Smooth muscle cell (in vitro differentiated cells): ENCODE data around the gene CLCNKB. TPM values are rescaled to one million over a fixed set of nuclear protein-coding genes. Genes with fewer than 3 reads are reported as not detected.

Source experiments
- DNase-seq: peaks from one replicate; lab custom pipeline; 2025; ENCODE audit not compliant: unreplicated experiment; lab: John Stamatoyannopoulos, UW
- H2AFZ ChIP-seq: fragments of 200-600 bp; sonication (generic); 2 replicates; pipeline ENCODE4 v1.6.0; 2016; ENCODE audit warnings: antibody characterized with exemption, low read depth, mild to moderate bottlenecking
- H3F3A ChIP-seq: fragments of 200-600 bp; sonication (generic); 2 replicates; pipeline ENCODE4 v1.6.0; 2017; ENCODE audit warnings: antibody characterized with exemption, low read depth
- H3K27ac ChIP-seq: fragments of 200-600 bp; sonication (generic); 2 replicates; pipeline ENCODE4 v1.5.1; 2016; ENCODE audit warnings: low read depth, mild to moderate bottlenecking
- H3K27me3 ChIP-seq: fragments of 200-600 bp; sonication (generic); 2 replicates; pipeline ENCODE4 v1.6.1; 2016; ENCODE audit warnings: low read depth, mild to moderate bottlenecking
- H3K36me3 ChIP-seq: fragments of 200-600 bp; sonication (generic); 2 replicates; pipeline ENCODE4 v1.5.1; 2016; ENCODE audit warnings: low read depth
- H3K4me1 ChIP-seq: fragments of 200-600 bp; sonication (generic); 2 replicates; pipeline ENCODE4 v1.5.1; 2016; ENCODE audit warnings: low read depth
- H3K4me2 ChIP-seq: fragments of 200-600 bp; sonication (generic); 2 replicates; pipeline ENCODE4 v1.6.0; 2016; ENCODE audit warnings: mild to moderate bottlenecking
- H3K4me3 ChIP-seq: fragments of 200-600 bp; sonication (generic); 2 replicates; pipeline ENCODE4 v1.5.1; 2016; ENCODE audit warnings: mild to moderate bottlenecking
- H3K79me2 ChIP-seq: fragments of 200-600 bp; sonication (generic); 2 replicates; pipeline ENCODE4 v1.6.0; 2016; ENCODE audit warnings: low read depth, mild to moderate bottlenecking
- H3K9ac ChIP-seq: fragments of 200-600 bp; sonication (generic); 2 replicates; pipeline ENCODE4 v1.6.0; 2016; ENCODE audit warnings: low read depth
- H3K9me3 ChIP-seq: fragments of 200-600 bp; sonication (generic); replicated peaks from 2 replicates; pipeline ENCODE4 v1.5.1; 2016; ENCODE audit warnings: low read depth
- H4K20me1 ChIP-seq: fragments of 200-600 bp; sonication (generic); 2 replicates; pipeline ENCODE4 v1.6.0; 2016; ENCODE audit warnings: low read depth
- WGBS: methylation state at CpG from one replicate; pipeline ENCODE4 v1.1.7; 2016; ENCODE audit warnings: low lambda C conversion rate; 5-methylcytosine and 5-hydroxymethylcytosine counted together
- polyA plus RNA-seq: library from polyadenylated mRNA; unstranded; fragments of >200 nt; fragmentation: Nextera tagmentation; extraction: Ambion mirVana; gene quantifications from 2 replicates; pipeline ENCODE4 v1.2.1, GENCODE V29; 2016
- total RNA-seq: library from RNA; depleted of rRNA; stranded (reverse); fragments of >200 nt; gene quantifications from 2 replicates; pipeline ENCODE4 v1.2.3, GENCODE V29; 2014
- TF ChIP-seq, protein P1 (sequence below): fragments of 200-600 bp; sonication (generic); IDR thresholded peaks from 2 replicates; pipeline ENCODE4 v1.5.1; 2017; ENCODE audit warnings: borderline replicate concordance, mild to moderate bottlenecking, antibody characterized with exemption; ENCODE audit not compliant: insufficient read depth, poor library complexity, severe bottlenecking

The CLCNKB gene
- total and polyA plus RNA-seq, 2 experiments from 2014 or later: 0.76 to 0.86 TPM

DNA sequence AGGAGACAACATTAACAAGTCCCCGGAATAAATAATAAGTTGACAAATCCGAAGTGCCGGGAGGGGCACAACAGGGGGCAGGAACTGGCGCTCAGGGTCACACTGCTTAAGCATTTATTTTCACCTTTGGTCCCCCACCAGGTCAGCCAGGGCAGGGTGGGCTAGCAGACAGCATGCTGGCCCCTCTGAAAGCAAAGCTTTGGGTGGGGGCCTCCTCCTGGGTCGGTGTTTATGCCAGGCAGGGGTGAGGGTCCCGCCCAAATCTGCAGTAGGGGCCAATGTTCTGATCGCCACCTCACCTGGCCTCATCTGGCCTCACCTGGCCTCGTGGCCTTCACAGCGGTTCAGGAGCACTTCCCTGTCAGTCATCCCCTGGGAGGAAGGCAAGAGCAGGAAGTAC lies 38.1 kb downstream of the CLCNKB start:
- Histone ChIP-seq H3K9ac (no peak overlapping the region), H4K20me1 (no peaks in the 10 kb centered on the region), H3K4me1 (peaks cover 3% of the 10 kb centered on the region), H3K27me3 (no peaks in the 10 kb centered on the region), H3K36me3 (no peaks in the 10 kb centered on the region), H3K9me3 (no peaks in the 10 kb centered on the region), H3K79me2 (no peaks in the 10 kb centered on the region), H3K27ac (no peak overlapping the region), H3K4me3 (no peak overlapping the region), H3F3A (no peaks in the 10 kb centered on the region), H3K4me2 (no peak overlapping the region), H2AFZ (no peak overlapping the region)
- 95% methylated on average over 9 of the region's 9 CpGs for WGBS
- TF ChIP-seq, protein P1, sequence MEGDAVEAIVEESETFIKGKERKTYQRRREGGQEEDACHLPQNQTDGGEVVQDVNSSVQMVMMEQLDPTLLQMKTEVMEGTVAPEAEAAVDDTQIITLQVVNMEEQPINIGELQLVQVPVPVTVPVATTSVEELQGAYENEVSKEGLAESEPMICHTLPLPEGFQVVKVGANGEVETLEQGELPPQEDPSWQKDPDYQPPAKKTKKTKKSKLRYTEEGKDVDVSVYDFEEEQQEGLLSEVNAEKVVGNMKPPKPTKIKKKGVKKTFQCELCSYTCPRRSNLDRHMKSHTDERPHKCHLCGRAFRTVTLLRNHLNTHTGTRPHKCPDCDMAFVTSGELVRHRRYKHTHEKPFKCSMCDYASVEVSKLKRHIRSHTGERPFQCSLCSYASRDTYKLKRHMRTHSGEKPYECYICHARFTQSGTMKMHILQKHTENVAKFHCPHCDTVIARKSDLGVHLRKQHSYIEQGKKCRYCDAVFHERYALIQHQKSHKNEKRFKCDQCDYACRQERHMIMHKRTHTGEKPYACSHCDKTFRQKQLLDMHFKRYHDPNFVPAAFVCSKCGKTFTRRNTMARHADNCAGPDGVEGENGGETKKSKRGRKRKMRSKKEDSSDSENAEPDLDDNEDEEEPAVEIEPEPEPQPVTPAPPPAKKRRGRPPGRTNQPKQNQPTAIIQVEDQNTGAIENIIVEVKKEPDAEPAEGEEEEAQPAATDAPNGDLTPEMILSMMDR: no peak
- DNase-seq: no peak

GRCh38 chr1:16082283-16083038 lies 38.9 kb downstream of the CLCNKB start:
- Histone ChIP-seq H3K9ac (no peak overlapping the region), H3K4me3 (no peak overlapping the region), H3K9me3 (no peaks in the 10 kb centered on the region), H3K4me1 (peaks cover 3% of the 10 kb centered on the region), H3F3A (no peaks in the 10 kb centered on the region), H3K36me3 (no peaks in the 10 kb centered on the region), H3K79me2 (no peaks in the 10 kb centered on the region), H3K4me2 (no peak overlapping the region), H2AFZ (no peak overlapping the region), H3K27ac (no peak overlapping the region), H3K27me3 (no peaks in the 10 kb centered on the region), H4K20me1 (no peaks in the 10 kb centered on the region)
- 64% methylated on average over 9 of the region's 9 CpGs for WGBS
- peak; percentile 16 for DNase-seq
- TF ChIP-seq, protein P1: peak; percentile 78

DNA sequence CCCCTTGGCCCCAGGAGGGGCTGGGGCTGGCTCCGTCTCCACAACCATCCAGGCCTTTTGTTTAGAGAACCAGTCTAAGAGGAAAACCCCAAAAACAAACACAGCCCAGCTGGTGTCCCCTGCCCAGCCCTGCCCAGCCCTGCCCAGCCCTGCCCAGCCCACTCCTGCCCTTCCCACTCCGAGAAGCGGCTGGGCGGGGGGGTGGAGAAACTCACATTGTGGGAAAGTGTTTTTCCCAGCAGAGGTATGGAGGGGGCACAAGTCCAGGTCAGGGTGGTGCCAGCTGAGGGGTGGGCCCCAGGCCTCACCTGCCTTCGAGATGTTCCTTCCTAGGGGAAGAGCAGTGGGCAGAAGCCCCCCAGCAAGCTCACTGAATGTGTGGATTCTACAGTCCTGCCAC lies 39.9 kb downstream of the CLCNKB start:
- WGBS: 95% methylated on average over 5 of the region's 5 CpGs
- Histone ChIP-seq H3K4me3 (no peak overlapping the region), H3K9me3 (no peaks in the 10 kb centered on the region), H3K9ac (no peak overlapping the region), H4K20me1 (no peaks in the 10 kb centered on the region), H3K27ac (no peak overlapping the region), H3K4me1 (peaks cover 3% of the 10 kb centered on the region), H3K4me2 (no peak overlapping the region), H3K27me3 (no peaks in the 10 kb centered on the region), H3K79me2 (no peaks in the 10 kb centered on the region), H3K36me3 (no peaks in the 10 kb centered on the region), H2AFZ (no peak overlapping the region), H3F3A (no peaks in the 10 kb centered on the region)
- DNase-seq: no peak
- TF ChIP-seq, protein P1: no peak

DNA sequence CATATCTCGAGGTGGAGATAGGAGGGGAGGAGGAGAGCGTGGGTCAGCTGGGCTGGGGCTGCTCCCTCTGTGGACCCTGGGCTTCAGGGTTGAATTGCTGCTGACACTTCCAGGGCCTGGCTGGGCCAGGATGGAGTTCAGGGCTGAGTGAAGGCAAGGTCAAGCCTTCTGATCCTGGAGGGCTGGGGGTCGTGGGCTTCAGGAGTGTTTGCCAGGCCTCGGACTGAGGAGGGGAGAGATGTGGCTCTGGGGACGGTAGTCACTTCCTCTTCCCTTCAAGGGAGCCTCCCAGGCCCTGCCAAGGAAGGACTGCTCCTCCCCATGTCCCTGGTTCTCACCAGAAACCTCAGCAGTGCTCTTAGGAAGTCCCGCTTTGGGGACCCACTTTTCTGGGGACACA lies 41.9 kb downstream of the CLCNKB start:
- H3K4me1 ChIP-seq: no peaks in the 10 kb centered on the region
- H3K27ac ChIP-seq: no peak overlapping the region
- no peak overlapping the region for H2AFZ ChIP-seq
- no peak overlapping the region for H3K4me3 ChIP-seq
- TF ChIP-seq, protein P1: no peak
- no peaks in the 10 kb centered on the region for H3K79me2 ChIP-seq
- no peak for DNase-seq
- H3K9ac ChIP-seq: no peak overlapping the region
- WGBS: 88% methylated on average over 4 of the region's 6 CpGs
- no peaks in the 10 kb centered on the region for H3K36me3 ChIP-seq
- no peaks in the 10 kb centered on the region for H4K20me1 ChIP-seq
- no peaks in the 10 kb centered on the region for H3K9me3 ChIP-seq
- no peak overlapping the region for H3K4me2 ChIP-seq
- no peaks in the 10 kb centered on the region for H3F3A ChIP-seq
- H3K27me3 ChIP-seq: no peaks in the 10 kb centered on the region
